Activated CD4-positive, alpha-beta memory T cell treated with anti-CD3 and anti-CD28 coated beads for 36 hours (primary cell): ENCODE data around the gene BTBD9. TPM values are rescaled to one million over a fixed set of nuclear protein-coding genes. Genes with fewer than 3 reads are reported as not detected.

Experiments used
- CTCF ChIA-PET: fragments of 350-600 bp; sonication (Branson Sonifier 250); formaldehyde crosslinking; loops from one replicate; lab custom pipeline; 2021; ENCODE audit warnings: antibody characterized with exemption, inconsistent platforms; lab: Charles Lee
- POLR2A ChIA-PET: fragments of 350-600 bp; sonication (Branson Sonifier 250); formaldehyde crosslinking; loops from one replicate; lab custom pipeline; 2021; ENCODE audit warnings: antibody characterized with exemption; lab: Charles Lee
- DNase-seq: peaks from one replicate; pipeline ENCODE4 v3.0.0-alpha.2; 2020
- H3K27ac Mint-ChIP-seq: one replicate; pipeline ENCODE4 v1.8.0; 2021; ENCODE audit warnings: mixed read lengths
- H3K27me3 Mint-ChIP-seq: one replicate; pipeline ENCODE4 v1.8.0; 2021; ENCODE audit warnings: mixed read lengths
- H3K36me3 Mint-ChIP-seq: one replicate; pipeline ENCODE4 v1.8.0; 2021; ENCODE audit warnings: mixed read lengths
- H3K4me1 Mint-ChIP-seq: one replicate; pipeline ENCODE4 v1.8.0; 2021; ENCODE audit warnings: low read depth, mixed read lengths
- H3K4me3 Mint-ChIP-seq: one replicate; pipeline ENCODE4 v1.8.0; 2021; ENCODE audit warnings: mild to moderate bottlenecking, mixed read lengths
- H3K9me3 Mint-ChIP-seq: one replicate; pipeline ENCODE4 v1.8.0; 2021; ENCODE audit warnings: mixed read lengths
- intact Hi-C: fragments of 100-400 bp; cut with micrococcal nuclease; formaldehyde crosslinking; loops from one replicate; pipeline ENCODE4 v1.15.1; 2023
- total RNA-seq, 2 experiments: library from RNA; stranded (reverse); gene quantifications; one replicate each; pipeline ENCODE4 v1.2.3, GENCODE V29; 2021

The BTBD9 gene
- total RNA-seq, 2 experiments from 2014 or later: 14.4 to 14.6 TPM

DNA sequence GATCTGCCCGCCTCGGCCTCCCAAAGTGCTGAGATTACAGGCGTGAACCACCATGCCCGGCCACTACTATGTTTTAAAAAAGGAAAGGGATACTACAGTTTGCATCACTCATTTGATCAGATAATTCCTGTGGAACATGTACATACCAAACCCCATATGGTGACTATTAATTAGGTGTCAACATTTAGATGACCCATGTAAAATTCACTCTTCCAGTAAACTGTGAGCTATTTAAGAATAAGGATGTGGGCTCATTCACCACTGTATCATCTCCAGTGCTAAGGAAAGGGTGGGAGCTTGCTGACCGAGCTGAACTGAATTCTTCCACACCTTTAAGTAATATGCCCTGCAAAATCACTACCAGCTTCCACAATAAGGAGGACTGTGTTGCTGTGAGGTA is 127.5 kb downstream of the BTBD9 start:
- POLR2A ChIA-PET: no interaction called here
- H3K27ac Mint-ChIP-seq: no peak overlapping the region
- intact Hi-C loops: no loop called here
- CTCF ChIA-PET: interaction anchor here (0.7 to 1.1 kb wide), 2 partner anchors 18 to 58 kb away, joined by 3 to 4 read pairs; no protein-coding TSS in a partner anchor
- H3K4me3 Mint-ChIP-seq: no peak overlapping the region
- no peaks in the 10 kb centered on the region for H3K27me3 Mint-ChIP-seq
- no peaks in the 10 kb centered on the region for H3K36me3 Mint-ChIP-seq
- no peak for DNase-seq
- peaks cover 3% of the 10 kb centered on the region for H3K4me1 Mint-ChIP-seq
- H3K9me3 Mint-ChIP-seq: no peaks in the 10 kb centered on the region

GRCh38 chr6:38510205-38510604 is 129.5 kb downstream of the BTBD9 start:
- H3K9me3 Mint-ChIP-seq: no peaks in the 10 kb centered on the region
- no peak for DNase-seq
- intact Hi-C loops: no loop called here
- POLR2A ChIA-PET: no interaction called here
- no peaks in the 10 kb centered on the region for H3K4me1 Mint-ChIP-seq
- no peaks in the 10 kb centered on the region for H3K36me3 Mint-ChIP-seq
- no peaks in the 10 kb centered on the region for H3K27me3 Mint-ChIP-seq
- CTCF ChIA-PET: interaction anchor here (0.8 to 1.3 kb wide), 2 partner anchors 16 to 410 kb away, joined by 4 to 7 read pairs; no protein-coding TSS in a partner anchor
- H3K27ac Mint-ChIP-seq: no peak overlapping the region
- no peak overlapping the region for H3K4me3 Mint-ChIP-seq

GRCh38 chr6:38509713-38510112 is 130.0 kb downstream of the BTBD9 start:
- ChIA-PET CTCF (interaction anchor here (1.3 kb wide), 1 partner anchor 16 kb away, joined by 7 read pairs; no protein-coding TSS in a partner anchor), POLR2A (no interaction called here)
- Mint-ChIP-seq H3K4me3 (no peak overlapping the region), H3K9me3 (no peaks in the 10 kb centered on the region), H3K4me1 (no peaks in the 10 kb centered on the region), H3K36me3 (no peaks in the 10 kb centered on the region), H3K27me3 (no peaks in the 10 kb centered on the region), H3K27ac (no peak overlapping the region)
- intact Hi-C loops: no loop called here
- no peak for DNase-seq

GRCh38 chr6:38508894-38509293 is 130.8 kb downstream of the BTBD9 start:
- intact Hi-C loops: no loop called here
- no peaks in the 10 kb centered on the region for H3K36me3 Mint-ChIP-seq
- no peak overlapping the region for H3K27ac Mint-ChIP-seq
- ChIA-PET CTCF (no interaction called here), POLR2A (no interaction called here)
- DNase-seq: no peak
- no peak overlapping the region for H3K4me3 Mint-ChIP-seq
- no peaks in the 10 kb centered on the region for H3K9me3 Mint-ChIP-seq
- H3K4me1 Mint-ChIP-seq: no peaks in the 10 kb centered on the region
- H3K27me3 Mint-ChIP-seq: no peaks in the 10 kb centered on the region

DNA sequence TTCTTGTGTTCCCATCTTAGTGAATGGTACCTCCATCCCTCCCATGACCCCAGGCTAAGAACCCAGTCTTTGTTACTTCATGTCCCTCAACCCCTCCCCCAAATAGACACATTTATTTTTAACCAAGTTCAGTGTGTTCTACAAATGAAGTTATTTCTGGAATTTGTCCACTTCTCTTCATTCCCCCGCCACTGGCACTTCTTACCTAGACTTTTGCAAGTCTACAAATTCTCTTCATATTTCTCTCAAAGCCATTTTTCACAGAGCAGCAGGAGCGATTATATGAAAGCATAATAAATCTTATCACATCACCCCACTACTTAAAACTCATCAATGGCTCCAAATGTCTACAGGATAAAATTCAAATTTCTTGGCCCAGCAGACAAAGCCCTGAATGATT is 131.4 kb downstream of the BTBD9 start:
- DNase-seq: no peak
- Mint-ChIP-seq H3K27me3 (no peaks in the 10 kb centered on the region), H3K36me3 (no peaks in the 10 kb centered on the region), H3K9me3 (no peaks in the 10 kb centered on the region), H3K4me3 (no peak overlapping the region), H3K27ac (no peak overlapping the region), H3K4me1 (no peaks in the 10 kb centered on the region)
- intact Hi-C loops: no loop called here
- ChIA-PET CTCF (interaction anchor here (0.7 kb wide), 1 partner anchor 34 kb away, joined by 3 read pairs; no protein-coding TSS in a partner anchor), POLR2A (no interaction called here)

GRCh38 chr6:38507173-38507572 is 132.6 kb downstream of the BTBD9 start:
- Mint-ChIP-seq H3K27ac (no peak overlapping the region), H3K4me1 (no peaks in the 10 kb centered on the region), H3K4me3 (no peak overlapping the region), H3K27me3 (no peaks in the 10 kb centered on the region), H3K36me3 (no peaks in the 10 kb centered on the region), H3K9me3 (no peaks in the 10 kb centered on the region)
- DNase-seq: no peak
- CTCF ChIA-PET: no interaction called here
- intact Hi-C loops: no loop called here
- POLR2A ChIA-PET: no interaction called here

GRCh38 chr6:38505826-38506225 is 133.9 kb downstream of the BTBD9 start:
- POLR2A ChIA-PET: no interaction called here

GRCh38 chr6:38504996-38505395 is 134.7 kb downstream of the BTBD9 start:
- CTCF ChIA-PET: no interaction called here
- intact Hi-C loops: no loop called here
- H3K4me1 Mint-ChIP-seq: no peaks in the 10 kb centered on the region
- H3K36me3 Mint-ChIP-seq: no peaks in the 10 kb centered on the region
- H3K4me3 Mint-ChIP-seq: no peak overlapping the region
- H3K27me3 Mint-ChIP-seq: no peaks in the 10 kb centered on the region
- DNase-seq: no peak
- POLR2A ChIA-PET: no interaction called here
- H3K27ac Mint-ChIP-seq: no peak overlapping the region
- no peaks in the 10 kb centered on the region for H3K9me3 Mint-ChIP-seq

More at GRCh38 chr6:38505826-38506225, 133.9 kb downstream of the BTBD9 start:
- no peaks in the 10 kb centered on the region for H3K36me3 Mint-ChIP-seq
- H3K9me3 Mint-ChIP-seq: no peaks in the 10 kb centered on the region
- no peaks in the 10 kb centered on the region for H3K27me3 Mint-ChIP-seq
- H3K27ac Mint-ChIP-seq: no peak overlapping the region
- CTCF ChIA-PET: no interaction called here
- no peak overlapping the region for H3K4me3 Mint-ChIP-seq
- H3K4me1 Mint-ChIP-seq: no peaks in the 10 kb centered on the region
- intact Hi-C loops: no loop called here
- DNase-seq: no peak

- Mint-ChIP-seq H3K9me3 (no peaks in the 10 kb centered on the region), H3K27ac (no peak overlapping the region), H3K4me3 (no peak overlapping the region), H3K27me3 (no peaks in the 10 kb centered on the region), H3K4me1 (no peaks in the 10 kb centered on the region), H3K36me3 (no peaks in the 10 kb centered on the region)
- POLR2A ChIA-PET: no interaction called here
- CTCF ChIA-PET: interaction anchor here (1.9 kb wide), 1 partner anchor 10 kb away, joined by 9 read pairs; no protein-coding TSS in a partner anchor
- intact Hi-C loops: no loop called here
- no peak for DNase-seq
Measured at GRCh38 chr6:38503960-38504682, 135.6 kb downstream of the BTBD9 start.

DNA sequence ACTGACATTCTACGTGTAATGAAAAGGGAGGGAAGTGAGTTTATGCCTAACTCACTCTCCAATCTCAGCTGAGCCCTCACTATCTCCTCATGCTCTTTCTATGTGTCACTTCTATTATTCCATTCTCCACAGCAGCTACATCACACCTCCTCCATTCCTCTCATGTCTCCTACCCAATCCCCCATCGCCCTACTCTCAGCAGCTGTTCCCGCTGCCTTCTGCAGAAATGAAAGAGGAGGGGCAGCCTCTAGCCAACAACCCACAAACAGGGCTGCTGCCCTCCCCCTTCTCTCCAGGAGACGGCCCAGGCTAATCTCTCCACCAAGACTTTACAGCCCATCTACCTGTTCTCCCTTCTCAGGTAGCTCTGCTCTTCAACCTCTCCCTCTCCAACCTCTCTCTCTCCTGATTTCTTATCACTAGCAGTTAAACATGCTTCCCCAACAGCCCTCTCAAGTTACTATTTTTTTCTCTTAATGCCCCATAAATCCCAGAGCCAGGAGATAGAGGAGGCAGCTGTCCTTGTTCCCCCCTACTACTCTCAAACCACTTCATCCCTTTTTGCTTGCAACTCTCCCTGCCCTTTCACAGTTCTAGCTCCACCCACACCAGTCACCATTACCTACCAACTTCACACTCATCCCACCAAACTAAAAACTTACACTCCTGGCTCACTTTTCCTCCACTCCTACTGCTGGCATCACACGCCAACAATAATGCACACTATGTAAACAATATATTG is 136.5 kb downstream of the BTBD9 start:
- ChIA-PET POLR2A (no interaction called here), CTCF (interaction anchor here (1.4 to 1.9 kb wide), 2 partner anchors 9 to 11 kb away, joined by 3 to 9 read pairs; no protein-coding TSS in a partner anchor)
- Mint-ChIP-seq H3K9me3 (no peaks in the 10 kb centered on the region), H3K36me3 (no peaks in the 10 kb centered on the region), H3K27me3 (no peaks in the 10 kb centered on the region), H3K4me1 (no peaks in the 10 kb centered on the region), H3K4me3 (no peak overlapping the region), H3K27ac (no peak overlapping the region)
- intact Hi-C loops: no loop called here
- DNase-seq: no peak

DNA sequence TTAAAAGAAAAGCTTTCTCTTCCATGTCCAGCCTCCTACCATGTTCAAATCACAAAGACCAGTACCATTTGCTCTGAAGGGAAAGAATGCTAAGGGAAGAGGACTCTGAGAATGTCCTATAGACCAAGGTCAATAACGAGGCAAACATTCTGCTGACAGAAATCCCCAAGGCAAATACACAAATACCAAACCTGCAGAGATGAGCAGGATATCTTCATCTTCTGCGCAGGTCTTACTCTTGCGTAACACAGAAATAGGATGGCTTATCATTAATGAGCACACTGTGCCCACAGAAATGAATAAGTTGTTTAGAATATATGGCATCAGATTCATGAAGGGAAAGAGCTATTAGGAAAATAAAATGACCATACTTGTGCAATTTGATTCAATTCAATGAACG is 137.3 kb downstream of the BTBD9 start:
- H3K36me3 Mint-ChIP-seq: no peaks in the 10 kb centered on the region
- ChIA-PET POLR2A (no interaction called here), CTCF (interaction anchor here (1.4 to 1.9 kb wide), 2 partner anchors 9 to 12 kb away, joined by 3 to 9 read pairs; no protein-coding TSS in a partner anchor)
- H3K27me3 Mint-ChIP-seq: no peaks in the 10 kb centered on the region
- DNase-seq: no peak
- no peak overlapping the region for H3K4me3 Mint-ChIP-seq
- no peaks in the 10 kb centered on the region for H3K9me3 Mint-ChIP-seq
- H3K4me1 Mint-ChIP-seq: no peaks in the 10 kb centered on the region
- intact Hi-C loops: no loop called here
- no peak overlapping the region for H3K27ac Mint-ChIP-seq

DNA sequence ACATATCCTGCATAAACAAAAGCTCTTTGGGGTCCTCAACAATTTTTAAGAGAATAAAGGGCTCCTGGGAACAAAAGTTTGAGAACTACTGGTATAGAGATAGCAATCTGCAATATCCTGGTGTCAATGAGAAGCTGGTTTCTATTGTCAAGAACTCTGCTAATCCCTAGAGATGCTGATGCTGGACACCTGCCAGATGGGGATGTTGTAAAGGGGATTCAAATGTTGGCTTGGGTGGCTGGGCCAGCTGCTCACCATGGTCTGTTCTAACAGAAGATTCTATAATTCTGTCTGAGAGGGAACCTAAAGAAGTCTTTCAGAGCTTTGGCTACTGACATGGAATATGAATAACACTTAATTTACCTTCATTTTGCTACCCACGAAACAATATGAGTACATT is 137.8 kb downstream of the BTBD9 start:
- no peaks in the 10 kb centered on the region for H3K27me3 Mint-ChIP-seq
- H3K9me3 Mint-ChIP-seq: no peaks in the 10 kb centered on the region
- no peak overlapping the region for H3K27ac Mint-ChIP-seq
- intact Hi-C loops: no loop called here
- CTCF ChIA-PET: interaction anchor here (1.4 to 1.9 kb wide), 2 partner anchors 8 to 13 kb away, joined by 3 to 9 read pairs; no protein-coding TSS in a partner anchor
- H3K4me1 Mint-ChIP-seq: no peaks in the 10 kb centered on the region
- no peak overlapping the region for H3K4me3 Mint-ChIP-seq
- DNase-seq: no peak
- POLR2A ChIA-PET: no interaction called here
- H3K36me3 Mint-ChIP-seq: no peaks in the 10 kb centered on the region
